ENCODE data around the gene SPI1. TPM values are rescaled to one million over a fixed set of nuclear protein-coding genes. Genes with fewer than 3 reads are reported as not detected.

Gene SPI1
- total and polyA plus RNA-seq, 9 donors = 3.6 to 8.2 (median 5.9) TPM

DNA sequence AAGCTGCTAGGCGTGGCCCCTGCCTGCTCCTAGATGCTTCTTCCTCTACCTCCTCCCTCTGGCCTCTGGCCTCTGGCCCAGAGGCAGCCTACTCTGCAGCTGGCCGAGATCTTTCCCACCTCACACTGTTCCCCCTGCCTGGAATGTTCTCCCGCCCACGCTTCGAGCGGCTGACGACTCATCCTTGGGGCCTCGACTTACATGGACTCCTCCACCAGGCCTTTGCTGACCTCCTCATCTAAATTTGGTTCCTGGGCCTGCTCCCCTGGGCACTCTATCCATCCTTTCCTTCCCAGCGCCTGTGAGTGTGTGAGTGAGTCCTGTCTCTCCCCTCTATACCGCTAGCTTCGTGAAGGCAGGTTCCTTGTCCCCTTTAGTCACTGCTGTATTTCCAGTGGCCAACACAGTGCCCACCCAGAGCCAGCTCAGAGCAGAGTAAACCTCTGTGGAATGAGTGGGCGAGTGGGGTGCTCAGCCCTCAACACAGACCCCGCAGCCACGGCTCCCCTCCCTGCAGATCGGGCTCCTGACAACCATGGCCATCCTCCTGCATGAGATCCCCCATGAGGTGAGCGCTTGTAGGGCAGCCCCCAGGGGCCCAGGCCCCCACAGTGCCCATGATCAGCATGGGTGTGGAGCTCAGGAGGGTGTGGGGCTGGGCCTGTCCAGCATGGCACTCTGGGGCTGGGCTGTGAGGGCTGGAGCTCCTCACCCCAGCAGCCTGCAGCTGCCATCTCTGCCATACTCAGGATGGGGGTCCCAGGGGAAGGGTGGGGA, 35.7 kb upstream of the SPI1 start:
- H3K4me1 ChIP-seq (ENCODE audit: control insufficient read depth, insufficient read depth, low read length) = peaks cover 68% of the 10 kb centered on the region
- no peaks in the 10 kb centered on the region for H3K9me3 ChIP-seq (replicated peaks; ENCODE audit: control insufficient read depth, low read depth, low read length)
- WGBS (ENCODE audit: insufficient coverage) = 25% methylated on average over 8 of the region's 16 CpGs
- no peaks in the 10 kb centered on the region for H3K27me3 ChIP-seq (ENCODE audit: control insufficient read depth, insufficient read depth, low read length)
- H3K27ac ChIP-seq (ENCODE audit: low read length) = no peak overlapping the region
- H3K4me3 ChIP-seq (ENCODE audit: low read length) = no peak overlapping the region
- H3K36me3 ChIP-seq (ENCODE audit: control insufficient read depth, insufficient read depth, low read length) = peaks cover 72% of the 10 kb centered on the region
- DNase-seq = no peak

DNA sequence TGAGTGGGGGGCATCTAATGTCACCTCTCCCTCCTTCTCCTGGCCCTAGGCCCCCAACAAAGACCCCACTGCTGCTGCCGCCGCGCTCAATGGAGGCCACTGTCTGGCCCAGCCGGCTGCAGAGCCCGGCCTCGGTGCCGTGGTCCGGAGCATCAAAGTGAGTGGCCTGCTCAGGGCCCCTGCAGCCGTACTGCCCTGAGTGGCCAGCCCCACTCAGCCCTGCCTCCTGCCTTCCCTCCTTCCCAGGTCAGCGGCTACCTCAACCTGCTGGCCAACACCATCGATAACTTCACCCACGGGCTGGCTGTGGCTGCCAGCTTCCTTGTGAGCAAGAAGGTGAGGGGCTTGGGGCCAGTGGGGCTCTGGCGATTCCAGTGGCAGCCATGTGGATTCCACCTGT, 35.0 kb upstream of the SPI1 start:
- Histone ChIP-seq H3K9me3 (replicated peaks; ENCODE audit: control insufficient read depth, low read depth, low read length) (no peaks in the 10 kb centered on the region), H3K36me3 (ENCODE audit: control insufficient read depth, insufficient read depth, low read length) (peaks cover 65% of the 10 kb centered on the region), H3K4me1 (ENCODE audit: control insufficient read depth, insufficient read depth, low read length) (peaks cover 72% of the 10 kb centered on the region), H3K4me3 (ENCODE audit: low read length) (no peak overlapping the region), H3K27me3 (ENCODE audit: control insufficient read depth, insufficient read depth, low read length) (no peaks in the 10 kb centered on the region), H3K27ac (ENCODE audit: low read length) (no peak overlapping the region)
- DNase-seq = no peak
- 92% methylated on average over 11 of the region's 13 CpGs for WGBS (ENCODE audit: insufficient coverage)

DNA sequence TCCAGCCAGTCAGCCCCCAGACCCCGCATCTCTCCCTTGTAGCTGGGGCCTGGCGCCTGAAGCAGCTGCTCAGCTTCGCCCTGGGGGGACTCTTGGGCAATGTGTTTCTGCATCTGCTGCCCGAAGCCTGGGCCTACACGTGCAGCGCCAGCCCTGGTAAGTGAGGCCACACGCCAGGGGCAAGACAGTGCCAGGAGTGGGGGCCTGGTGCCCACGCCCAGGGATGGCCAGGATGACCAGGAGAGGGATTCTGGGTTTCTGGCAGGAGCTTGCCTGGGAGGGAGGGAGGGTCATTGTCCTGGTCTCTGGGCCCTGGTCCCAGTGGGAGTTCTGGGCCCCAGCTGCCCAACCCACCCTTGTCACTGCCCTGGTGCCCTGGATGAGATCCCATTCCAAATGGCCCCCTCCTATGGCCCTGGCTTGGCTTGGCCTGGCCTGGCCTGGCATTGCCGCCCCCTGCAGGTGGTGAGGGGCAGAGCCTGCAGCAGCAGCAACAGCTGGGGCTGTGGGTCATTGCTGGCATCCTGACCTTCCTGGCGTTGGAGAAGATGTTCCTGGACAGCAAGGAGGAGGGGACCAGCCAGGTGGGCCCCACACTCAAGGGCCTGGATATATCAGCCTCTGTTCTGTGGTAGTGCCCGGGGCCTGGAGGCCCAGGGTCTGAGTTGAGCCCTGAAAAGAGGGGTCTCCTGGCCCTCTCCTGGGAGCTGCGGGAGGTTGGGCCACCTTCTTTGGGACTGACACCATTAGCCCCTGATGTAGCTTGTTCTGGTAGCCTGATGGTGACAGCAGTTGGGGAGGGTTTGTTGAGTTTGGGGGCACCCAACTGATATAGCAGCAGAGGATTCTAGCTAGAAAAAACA, 33.8 kb upstream of the SPI1 start:
- Histone ChIP-seq H3K36me3 (ENCODE audit: control insufficient read depth, insufficient read depth, low read length) (peaks cover 55% of the 10 kb centered on the region), H3K27me3 (ENCODE audit: control insufficient read depth, insufficient read depth, low read length) (no peaks in the 10 kb centered on the region), H3K27ac (ENCODE audit: low read length) (peak overlapping the region; percentile 29), H3K9me3 (replicated peaks; ENCODE audit: control insufficient read depth, low read depth, low read length) (no peaks in the 10 kb centered on the region), H3K4me1 (ENCODE audit: control insufficient read depth, insufficient read depth, low read length) (peaks cover 79% of the 10 kb centered on the region), H3K4me3 (ENCODE audit: low read length) (no peak overlapping the region)
- DNase-seq = peak; percentile 65
- WGBS (ENCODE audit: insufficient coverage) = 66% methylated on average over 11 of the region's 12 CpGs

DNA sequence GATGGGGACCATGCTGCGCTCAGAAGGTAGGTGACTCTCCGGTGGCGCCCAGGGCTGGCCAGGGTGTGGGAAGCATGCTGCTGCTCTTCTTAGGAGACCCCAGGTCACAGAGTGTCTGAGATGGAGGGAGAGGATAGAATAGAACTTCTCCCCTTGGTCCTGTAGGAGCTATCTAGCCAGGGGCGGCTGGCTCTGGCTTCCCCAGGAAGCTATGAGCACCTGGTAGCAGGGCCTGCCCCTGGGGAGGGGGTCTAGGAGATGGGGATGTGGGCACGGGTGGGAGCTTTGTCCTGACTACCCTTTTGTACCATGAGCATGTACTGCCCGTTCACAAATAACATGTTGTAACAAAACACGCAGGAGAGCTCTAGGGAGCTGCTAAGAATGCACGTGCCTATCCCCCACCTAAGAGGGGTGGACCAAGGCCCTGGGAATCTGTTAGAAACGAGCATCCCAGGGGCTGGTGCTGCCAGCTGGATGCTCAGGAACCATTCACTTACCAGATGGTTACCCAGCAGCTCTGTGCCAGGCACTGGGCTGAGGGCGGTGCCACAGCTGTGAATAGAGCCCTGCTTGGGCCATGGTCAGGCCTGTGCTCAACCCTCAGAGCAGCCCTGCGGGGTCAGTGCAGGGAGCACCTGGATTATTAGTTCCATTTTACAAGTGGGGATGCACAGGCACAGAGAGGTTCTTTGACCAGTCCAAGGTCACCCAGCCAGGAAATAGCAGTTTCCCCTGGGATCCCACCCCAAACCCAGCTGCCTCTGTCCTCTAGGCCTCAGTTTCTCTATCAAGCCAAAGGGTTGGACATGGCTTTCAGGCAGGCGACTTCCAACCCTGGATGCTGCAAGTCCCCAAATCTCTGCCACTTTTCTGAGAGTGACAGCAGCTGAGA, 32.3 kb upstream of the SPI1 start:
- Histone ChIP-seq H3K27me3 (ENCODE audit: control insufficient read depth, insufficient read depth, low read length) (no peaks in the 10 kb centered on the region), H3K36me3 (ENCODE audit: control insufficient read depth, insufficient read depth, low read length) (peaks cover 48% of the 10 kb centered on the region), H3K9me3 (replicated peaks; ENCODE audit: control insufficient read depth, low read depth, low read length) (no peaks in the 10 kb centered on the region), H3K4me3 (ENCODE audit: low read length) (no peak overlapping the region), H3K27ac (ENCODE audit: low read length) (no peak overlapping the region), H3K4me1 (ENCODE audit: control insufficient read depth, insufficient read depth, low read length) (peaks cover 66% of the 10 kb centered on the region)
- WGBS (ENCODE audit: insufficient coverage) = 57% methylated on average over 7 of the region's 12 CpGs
- DNase-seq = no peak

DNA sequence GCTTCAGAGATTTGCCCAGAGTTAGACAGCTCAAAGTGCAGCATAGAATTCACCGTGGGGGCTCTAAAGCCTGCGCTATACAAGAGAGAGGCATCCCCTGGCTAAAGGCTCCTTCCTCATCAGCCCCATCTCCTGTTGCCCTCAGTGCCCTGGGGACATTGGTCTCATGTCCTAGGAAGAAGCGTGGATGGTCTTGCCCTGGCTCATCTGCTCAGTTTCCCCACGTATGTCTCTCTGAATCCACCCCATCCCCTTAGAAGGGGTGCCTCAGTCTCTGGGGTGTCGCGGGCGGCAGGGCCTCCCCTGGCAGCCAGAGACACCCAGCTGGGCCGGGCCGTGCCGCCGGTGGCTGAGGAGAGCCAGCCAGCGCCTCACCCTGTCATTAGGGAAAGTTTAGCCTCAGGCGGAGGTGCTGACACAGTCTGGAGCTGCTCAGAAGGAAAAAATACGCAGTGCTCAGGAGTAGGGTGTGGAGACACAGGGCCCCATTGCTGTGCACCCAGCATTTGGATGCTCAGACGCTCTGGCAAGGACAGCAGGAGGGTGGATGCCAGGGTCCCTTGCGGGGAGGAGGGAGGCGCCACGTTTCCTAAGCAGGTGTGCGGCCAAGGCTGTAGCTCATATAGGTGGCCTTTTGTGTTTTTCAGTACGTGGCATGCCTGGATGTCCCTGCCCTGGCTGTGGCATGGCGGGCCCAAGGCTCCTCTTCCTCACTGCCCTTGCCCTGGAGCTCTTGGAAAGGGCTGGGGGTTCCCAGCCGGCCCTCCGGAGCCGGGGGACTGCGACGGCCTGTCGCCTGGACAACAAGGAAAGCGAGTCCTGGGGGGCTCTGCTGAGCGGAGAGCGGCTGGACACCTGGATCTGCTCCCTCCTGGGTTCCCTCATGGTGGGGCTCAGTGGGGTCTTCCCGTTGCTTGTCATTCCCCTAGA, 31.4 kb upstream of the SPI1 start:
- H3K27me3 ChIP-seq (ENCODE audit: control insufficient read depth, insufficient read depth, low read length) = no peaks in the 10 kb centered on the region
- peaks cover 57% of the 10 kb centered on the region for H3K4me1 ChIP-seq (ENCODE audit: control insufficient read depth, insufficient read depth, low read length)
- DNase-seq = no peak
- H3K9me3 ChIP-seq (replicated peaks; ENCODE audit: control insufficient read depth, low read depth, low read length) = no peaks in the 10 kb centered on the region
- 61% methylated on average over 27 of the region's 31 CpGs for WGBS (ENCODE audit: insufficient coverage)
- peaks cover 39% of the 10 kb centered on the region for H3K36me3 ChIP-seq (ENCODE audit: control insufficient read depth, insufficient read depth, low read length)
- peak overlapping the region; percentile 86 for H3K4me3 ChIP-seq (ENCODE audit: low read length)
- peak overlapping the region; percentile 92 for H3K27ac ChIP-seq (ENCODE audit: low read length)

DNA sequence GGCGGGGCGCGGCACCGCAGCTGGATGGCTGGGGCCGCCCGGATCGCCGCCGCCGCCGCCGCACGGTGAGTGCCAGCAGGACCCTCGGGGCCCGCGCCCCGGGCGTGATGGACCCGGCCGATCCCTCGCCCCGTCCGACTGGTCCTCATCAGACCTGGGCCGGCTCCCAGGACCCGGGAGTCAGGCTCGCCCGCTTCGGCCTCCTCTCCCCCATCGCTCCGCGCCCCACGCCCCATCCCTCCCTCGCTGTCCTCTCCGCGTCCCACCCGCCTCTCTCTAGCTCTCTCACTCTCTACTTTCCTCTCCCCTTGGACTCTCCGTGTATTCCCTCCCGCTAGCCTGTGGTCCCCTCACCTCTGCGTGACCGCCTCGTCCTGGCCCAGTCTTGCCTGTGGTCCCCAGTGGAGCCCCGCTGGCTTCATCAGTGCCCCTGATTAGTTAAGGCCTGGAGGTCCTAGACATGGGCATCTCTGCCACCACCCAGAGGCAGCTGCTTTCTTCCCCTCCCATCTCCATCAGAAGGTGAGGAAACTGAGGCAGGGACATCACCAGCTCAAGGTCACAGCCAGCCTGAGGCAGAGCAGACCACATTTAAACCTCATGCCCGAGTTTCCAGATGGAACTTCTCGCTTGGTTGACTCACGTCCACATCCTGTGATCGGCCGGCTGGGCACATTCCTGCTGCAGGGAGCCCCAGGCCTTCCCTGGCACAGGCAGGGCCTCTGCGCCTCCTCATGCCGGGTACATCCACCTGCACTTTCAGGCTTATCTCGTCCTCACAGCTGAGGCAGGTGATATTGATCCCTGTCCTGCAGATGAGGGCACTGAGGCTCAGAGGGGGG, 30.5 kb upstream of the SPI1 start:
- WGBS (ENCODE audit: insufficient coverage) = 2% methylated on average over 46 of the region's 50 CpGs
- Histone ChIP-seq H3K4me1 (ENCODE audit: control insufficient read depth, insufficient read depth, low read length) (peaks cover 48% of the 10 kb centered on the region), H3K36me3 (ENCODE audit: control insufficient read depth, insufficient read depth, low read length) (peaks cover 30% of the 10 kb centered on the region), H3K27me3 (ENCODE audit: control insufficient read depth, insufficient read depth, low read length) (no peaks in the 10 kb centered on the region), H3K27ac (ENCODE audit: low read length) (peak overlapping the region; percentile 92), H3K9me3 (replicated peaks; ENCODE audit: control insufficient read depth, low read depth, low read length) (no peaks in the 10 kb centered on the region), H3K4me3 (ENCODE audit: low read length) (peak overlapping the region; percentile 86)
- DNase-seq = no peak

DNA sequence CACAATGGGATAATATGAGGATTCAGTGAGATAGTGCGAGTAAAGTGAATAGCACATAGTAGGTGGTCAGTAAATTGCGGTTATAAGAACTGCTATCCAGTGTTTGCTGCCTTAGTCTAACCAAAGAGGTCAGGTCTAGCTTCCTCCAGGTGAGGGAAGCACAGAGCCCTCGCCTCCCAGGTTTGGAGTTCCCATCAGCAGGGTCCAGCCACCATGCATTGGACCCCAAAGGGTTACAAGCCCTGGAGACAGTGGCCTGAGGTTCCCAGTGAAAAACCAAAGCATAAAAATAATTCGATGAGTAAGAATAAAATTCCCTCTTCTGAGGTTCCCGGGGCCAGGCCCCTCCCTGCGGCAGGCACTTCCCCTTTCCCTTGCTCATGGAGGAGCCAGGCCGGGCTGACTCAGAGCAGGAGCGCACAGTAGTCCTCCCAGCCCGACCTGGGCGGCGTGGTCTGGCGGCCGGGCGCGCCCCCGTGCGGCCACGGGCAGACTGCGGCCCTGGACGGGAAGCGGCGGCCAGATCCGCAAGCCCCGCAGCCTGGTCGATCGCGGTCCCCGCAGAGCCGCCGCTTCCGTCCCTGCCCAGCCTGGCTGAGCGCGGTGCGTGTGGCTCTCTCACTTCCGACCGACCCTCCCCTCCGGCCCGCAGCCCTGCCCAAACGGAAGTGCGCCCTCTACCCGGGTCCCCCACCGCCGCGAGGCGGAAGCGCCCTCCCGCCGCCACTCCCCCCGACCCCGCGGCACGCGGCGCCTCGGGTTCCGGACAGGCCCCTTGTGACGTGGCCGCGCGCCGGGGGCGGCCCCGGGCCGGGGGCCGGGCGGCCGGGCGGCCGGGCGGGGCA, 29.6 kb upstream of the SPI1 start, which contains the start of gene SLC39A13:
Gene SLC39A13 (plus strand): TSS at position 845 of the 845 bp plus-strand sequence. CDS start 1,505 bp downstream, outside the sequence.
- H3K27ac ChIP-seq (ENCODE audit: low read length) = peak within 1 kb of the TSS; percentile 97
- H3K4me1 ChIP-seq (ENCODE audit: control insufficient read depth, insufficient read depth, low read length) = peaks cover 41% of the 10 kb centered on the region
- whole genome bisulfite sequencing (ENCODE audit: insufficient coverage) = under 1% methylated on average over 64 of the region's 70 CpGs
- peak within 1 kb of the TSS; percentile 86 for H3K4me3 ChIP-seq (ENCODE audit: low read length)
- no peaks in the 10 kb centered on the region for H3K27me3 ChIP-seq (ENCODE audit: control insufficient read depth, insufficient read depth, low read length)
- no peaks in the 10 kb centered on the region for H3K9me3 ChIP-seq (replicated peaks; ENCODE audit: control insufficient read depth, low read depth, low read length)
- peaks cover 22% of the 10 kb centered on the region for H3K36me3 ChIP-seq (ENCODE audit: control insufficient read depth, insufficient read depth, low read length)
- DNase-seq = peak; percentile 98
